Body of pancreas (tissue), 4 donors: ENCODE measurements around the gene CADM4.

Experiments
- POLR2A ChIP-seq, 3 donors: fragments of 450-650 bp; IDR thresholded peaks; one replicate each; pipeline ENCODE4 v1.6.1; 2016; ENCODE audit warnings: antibody characterized with exemption in 3 of 3, mild to moderate bottlenecking in 2 of 3
- TF ChIP-seq, protein P1 (sequence below), 7 experiments: fragments of 450-650 bp in 4 of 7; fragments of 200-600 bp in 3 of 7; sonication (generic) in 3 of 7; IDR thresholded peaks; one replicate each; pipeline ENCODE4 v1.5.1; 2016 to 2019; ENCODE audit warnings: antibody characterized with exemption in 7 of 7

DNA sequence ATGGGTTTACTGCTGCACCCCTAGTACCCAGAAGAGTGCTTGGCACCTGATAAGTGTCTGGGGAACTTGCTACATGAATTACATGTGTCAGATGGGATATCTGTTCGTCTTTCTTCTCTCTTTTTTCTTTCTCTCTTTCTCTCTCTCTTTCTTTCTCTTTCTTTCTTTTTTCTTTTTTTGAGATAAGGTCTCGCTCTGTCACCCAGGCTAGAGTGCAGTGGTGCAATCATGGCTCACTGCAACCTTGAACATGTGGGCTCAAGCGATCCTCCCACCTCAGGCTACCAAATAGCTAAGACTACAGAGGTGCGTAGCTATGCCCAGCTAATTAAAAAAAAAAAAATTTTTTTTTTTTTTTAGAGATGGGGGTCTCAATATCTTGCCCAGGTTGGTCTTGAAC lies 6.1 kb downstream of the CADM4 start:
- TF ChIP-seq, protein P1, sequence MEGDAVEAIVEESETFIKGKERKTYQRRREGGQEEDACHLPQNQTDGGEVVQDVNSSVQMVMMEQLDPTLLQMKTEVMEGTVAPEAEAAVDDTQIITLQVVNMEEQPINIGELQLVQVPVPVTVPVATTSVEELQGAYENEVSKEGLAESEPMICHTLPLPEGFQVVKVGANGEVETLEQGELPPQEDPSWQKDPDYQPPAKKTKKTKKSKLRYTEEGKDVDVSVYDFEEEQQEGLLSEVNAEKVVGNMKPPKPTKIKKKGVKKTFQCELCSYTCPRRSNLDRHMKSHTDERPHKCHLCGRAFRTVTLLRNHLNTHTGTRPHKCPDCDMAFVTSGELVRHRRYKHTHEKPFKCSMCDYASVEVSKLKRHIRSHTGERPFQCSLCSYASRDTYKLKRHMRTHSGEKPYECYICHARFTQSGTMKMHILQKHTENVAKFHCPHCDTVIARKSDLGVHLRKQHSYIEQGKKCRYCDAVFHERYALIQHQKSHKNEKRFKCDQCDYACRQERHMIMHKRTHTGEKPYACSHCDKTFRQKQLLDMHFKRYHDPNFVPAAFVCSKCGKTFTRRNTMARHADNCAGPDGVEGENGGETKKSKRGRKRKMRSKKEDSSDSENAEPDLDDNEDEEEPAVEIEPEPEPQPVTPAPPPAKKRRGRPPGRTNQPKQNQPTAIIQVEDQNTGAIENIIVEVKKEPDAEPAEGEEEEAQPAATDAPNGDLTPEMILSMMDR (IDR thresholded peaks at IDR 0.05) = no peak
- TF ChIP-seq POLR2A (IDR thresholded peaks at IDR 0.05) = no peak
